Ovary (tissue), 9 donors: Measurements from ENCODE around the gene ROBO1. TPM values are rescaled to one million over a fixed set of nuclear protein-coding genes. Genes with fewer than 3 reads are reported as not detected.

Source experiments
- DNase-seq, 5 donors: peaks; one replicate each; pipeline ENCODE4 v3.0.0-alpha.2; 2019 to 2020
- H3K27ac ChIP-seq, 2 donors: fragments of 200-600 bp; one replicate each; pipeline versions ENCODE4 v1.5.1 to v1.8.0; 2019 to 2022
- H3K27me3 ChIP-seq: fragments of 200-600 bp; one replicate; pipeline ENCODE4 v1.8.0; 2022
- H3K36me3 ChIP-seq: fragments of 200-600 bp; sonication (generic); one replicate; pipeline ENCODE4 v1.5.1; 2019
- H3K4me1 ChIP-seq: one replicate; pipeline ENCODE4 v1.8.1; 2013; ENCODE audit warnings: mild to moderate bottlenecking, moderate library complexity; ENCODE audit not compliant: insufficient read depth
- H3K4me3 ChIP-seq: fragments of 200-600 bp; sonication (generic); one replicate; pipeline ENCODE4 v1.5.1; 2017
- H3K9me3 ChIP-seq, 2 donors: fragments of 200-600 bp in 1 of 2; sonication (generic) in 1 of 2; one replicate each; pipeline versions ENCODE4 v1.5.1 to v1.8.1; 2013 to 2019; ENCODE audit warnings: mild to moderate bottlenecking in 1 of 2, moderate library complexity in 1 of 2
- EP300 ChIP-seq: sonication (generic); formaldehyde crosslinking; IDR thresholded peaks from one replicate; pipeline ENCODE4 v1.6.1; 2017; ENCODE audit warnings: antibody characterized with exemption
- POLR2A ChIP-seq: fragments of 450-650 bp; IDR thresholded peaks from one replicate; pipeline ENCODE4 v1.6.1; 2017; ENCODE audit warnings: antibody characterized with exemption, mild to moderate bottlenecking, moderate library complexity
- WGBS, 3 donors: extraction: QIAGEN DNeasy Blood & Tissue Kit in 1 of 3; methylation state at CpG; one replicate each; pipeline versions ENCODE4 v1.1.5 to v1.1.7; 2013 to 2017; 5-methylcytosine and 5-hydroxymethylcytosine counted together
- intact Hi-C, 4 donors: fragments of 100-400 bp; cut with DNase I; formaldehyde crosslinking; loops; one replicate each; pipeline versions ENCODE4 v1.11.0 to v1.15.1; 2022 to 2023
- polyA plus RNA-seq, 2 donors: library from polyadenylated mRNA; stranded (reverse); fragments of 200-250 nt in 1 of 2; fragments of 350-450 nt in 1 of 2; fragmentation: Illumina TruSeq in 1 of 2; extraction: RNeasy Lipid Tissue Mini Kit (QIAGEN cat#74804) in 1 of 2; gene quantifications; one replicate each; pipeline ENCODE4 v1.2.3, GENCODE V29; 2013 to 2014
- total RNA-seq, 7 donors: library from RNA; depleted of rRNA in 2 of 7; stranded (reverse); fragments of >200 nt in 2 of 7; fragmentation: NEBNext Ultra II Directional in 3 of 7; extraction: Animal tissue kit (Norgen Biotek cat#: 25700) in 3 of 7; gene quantifications; one replicate each; pipeline versions ENCODE4 v1.1.0 to v1.2.4, GENCODE V29; 2016 to 2023
- TF ChIP-seq, protein P1 (sequence below), 3 donors: fragments of 450-650 bp in 2 of 3; fragments of 200-600 bp in 1 of 3; IDR thresholded peaks; one replicate each; pipeline versions ENCODE4 v1.5.1 to v1.8.0; 2016 to 2022; ENCODE audit warnings: antibody characterized with exemption in 3 of 3, mild to moderate bottlenecking in 1 of 3
- donor health status: DM: no; HTN: no; CAD: no; lungs with moderate emphysema.
- donor health status: DM: no; HTN: no; CAD: no.
- donor health status: Bipolar disorder and iron deficiency.
- donor health status: DM: yes; HTN: yes; CAD: no.
- donor health status: DM: no; HTN: no; CAD: no.
- donor health status: DM: yes; HTN: yes; CAD: no.

Gene ROBO1
- total and polyA plus RNA-seq, 9 donors, result 17.2 to 49.5 (median 29.0) TPM

DNA sequence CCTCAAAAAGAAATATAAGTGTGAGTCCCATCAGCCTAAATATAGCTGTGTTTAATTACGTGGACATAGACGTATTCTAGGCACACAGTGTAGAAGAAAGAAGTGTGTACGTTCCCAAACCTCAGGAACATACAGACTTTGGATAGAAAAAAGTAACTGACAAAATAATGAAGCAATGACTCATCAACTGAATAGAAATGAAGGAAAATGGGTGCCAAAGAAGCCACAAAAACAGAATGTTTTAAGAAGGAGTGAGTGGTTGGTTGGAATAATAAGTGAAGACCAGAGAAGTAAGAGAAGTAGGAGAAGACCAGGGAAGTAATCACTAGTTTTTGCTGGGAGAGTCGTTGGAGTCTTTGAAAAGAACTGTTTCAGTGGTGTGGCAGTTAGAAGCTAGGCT is 518.1 kb downstream of the ROBO1 start:
- Histone ChIP-seq H3K36me3 (no peaks in the 10 kb centered on the region), H3K9me3 (no peaks in the 10 kb centered on the region), H3K4me3 (no peak overlapping the region), H3K27me3 (no peaks in the 10 kb centered on the region), H3K4me1 (no peaks in the 10 kb centered on the region), H3K27ac (no peak overlapping the region)
- DNase-seq, result no peak
- TF ChIP-seq EP300 (no peak), POLR2A (no peak)
- TF ChIP-seq, protein P1, sequence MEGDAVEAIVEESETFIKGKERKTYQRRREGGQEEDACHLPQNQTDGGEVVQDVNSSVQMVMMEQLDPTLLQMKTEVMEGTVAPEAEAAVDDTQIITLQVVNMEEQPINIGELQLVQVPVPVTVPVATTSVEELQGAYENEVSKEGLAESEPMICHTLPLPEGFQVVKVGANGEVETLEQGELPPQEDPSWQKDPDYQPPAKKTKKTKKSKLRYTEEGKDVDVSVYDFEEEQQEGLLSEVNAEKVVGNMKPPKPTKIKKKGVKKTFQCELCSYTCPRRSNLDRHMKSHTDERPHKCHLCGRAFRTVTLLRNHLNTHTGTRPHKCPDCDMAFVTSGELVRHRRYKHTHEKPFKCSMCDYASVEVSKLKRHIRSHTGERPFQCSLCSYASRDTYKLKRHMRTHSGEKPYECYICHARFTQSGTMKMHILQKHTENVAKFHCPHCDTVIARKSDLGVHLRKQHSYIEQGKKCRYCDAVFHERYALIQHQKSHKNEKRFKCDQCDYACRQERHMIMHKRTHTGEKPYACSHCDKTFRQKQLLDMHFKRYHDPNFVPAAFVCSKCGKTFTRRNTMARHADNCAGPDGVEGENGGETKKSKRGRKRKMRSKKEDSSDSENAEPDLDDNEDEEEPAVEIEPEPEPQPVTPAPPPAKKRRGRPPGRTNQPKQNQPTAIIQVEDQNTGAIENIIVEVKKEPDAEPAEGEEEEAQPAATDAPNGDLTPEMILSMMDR (IDR thresholded peaks at IDR 0.05), result no peak
- 91% methylated on average over 4 of the region's 4 CpGs for WGBS, 3 donors
- intact Hi-C loops, result no loop called here

DNA sequence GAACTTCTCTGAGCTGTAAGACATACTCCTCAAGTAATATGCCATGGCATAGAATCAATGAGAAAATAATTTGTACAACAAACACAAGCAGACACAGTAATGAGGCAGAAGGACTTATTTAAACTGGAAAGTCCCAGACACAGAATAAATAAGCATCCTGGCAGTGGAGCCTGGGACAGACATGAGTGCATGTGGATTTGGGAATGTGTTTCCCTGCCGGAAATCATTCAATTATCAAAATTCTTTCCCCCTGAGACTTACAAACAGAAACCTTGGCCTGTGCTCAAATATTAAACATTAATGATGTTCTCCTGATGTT is 520.1 kb downstream of the ROBO1 start:
- no peak for DNase-seq
- TF ChIP-seq EP300 (no peak), POLR2A (no peak)
- TF ChIP-seq, protein P1 (IDR thresholded peaks at IDR 0.05), result no peak
- WGBS, 3 donors, result 2 to 6% (median 6%) methylated on average over 1 of the region's 1 CpG
- H3K27me3 ChIP-seq, result no peaks in the 10 kb centered on the region
- H3K4me3 ChIP-seq, result no peak overlapping the region
- no peaks in the 10 kb centered on the region for H3K9me3 ChIP-seq
- intact Hi-C loops, result no loop called here
- H3K27ac ChIP-seq, result no peak overlapping the region
- no peaks in the 10 kb centered on the region for H3K36me3 ChIP-seq
- no peaks in the 10 kb centered on the region for H3K4me1 ChIP-seq

DNA sequence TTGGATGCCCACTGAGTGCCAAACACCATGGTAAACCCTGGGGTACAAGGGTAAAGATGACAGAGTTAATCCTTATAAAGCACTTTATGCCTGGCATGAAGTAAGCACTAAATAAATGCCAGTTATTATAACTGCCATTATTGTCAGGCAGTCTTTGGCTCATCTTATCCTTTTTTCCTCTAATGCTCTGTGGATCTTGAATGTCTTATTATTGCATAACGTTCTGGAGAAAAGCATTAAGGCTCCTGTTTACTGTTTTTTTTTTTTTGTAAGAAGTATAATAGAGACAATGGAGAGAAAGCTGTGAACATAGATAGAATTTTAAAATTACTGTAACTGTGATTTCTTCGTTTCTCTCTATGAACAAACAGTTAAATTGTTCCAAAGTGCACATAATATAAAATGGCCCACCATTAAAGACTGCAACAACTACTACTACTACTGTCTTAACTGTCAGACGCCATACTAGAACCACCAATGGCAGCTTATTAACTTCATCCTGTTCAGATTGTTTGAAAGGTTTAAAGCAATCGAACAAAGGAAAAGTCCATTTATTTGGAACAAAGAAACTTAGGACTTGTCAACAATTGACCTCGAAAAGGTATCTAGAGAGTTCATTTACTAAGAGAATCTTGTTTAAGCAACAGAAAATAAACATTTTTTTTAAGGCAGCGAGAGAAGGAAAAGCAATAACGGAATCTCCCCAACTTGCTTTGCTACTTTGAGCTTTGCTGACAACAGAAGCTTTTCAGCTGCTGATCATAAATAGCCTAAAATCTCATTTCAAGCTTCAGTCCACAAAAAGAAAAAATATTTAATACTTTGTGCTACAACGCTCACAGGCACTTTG is 520.7 kb downstream of the ROBO1 start:
- Histone ChIP-seq H3K36me3 (no peaks in the 10 kb centered on the region), H3K9me3 (no peaks in the 10 kb centered on the region), H3K27me3 (no peaks in the 10 kb centered on the region), H3K4me3 (no peak overlapping the region), H3K4me1 (no peaks in the 10 kb centered on the region), H3K27ac (no peak overlapping the region)
- no peak for DNase-seq
- TF ChIP-seq, protein P1 (IDR thresholded peaks at IDR 0.05), result no peak
- TF ChIP-seq EP300 (no peak), POLR2A (no peak)
- intact Hi-C loops, result no loop called here
- WGBS, 3 donors, result 14 to 18% (median 16%) methylated on average over 8 of the region's 8 CpGs

DNA sequence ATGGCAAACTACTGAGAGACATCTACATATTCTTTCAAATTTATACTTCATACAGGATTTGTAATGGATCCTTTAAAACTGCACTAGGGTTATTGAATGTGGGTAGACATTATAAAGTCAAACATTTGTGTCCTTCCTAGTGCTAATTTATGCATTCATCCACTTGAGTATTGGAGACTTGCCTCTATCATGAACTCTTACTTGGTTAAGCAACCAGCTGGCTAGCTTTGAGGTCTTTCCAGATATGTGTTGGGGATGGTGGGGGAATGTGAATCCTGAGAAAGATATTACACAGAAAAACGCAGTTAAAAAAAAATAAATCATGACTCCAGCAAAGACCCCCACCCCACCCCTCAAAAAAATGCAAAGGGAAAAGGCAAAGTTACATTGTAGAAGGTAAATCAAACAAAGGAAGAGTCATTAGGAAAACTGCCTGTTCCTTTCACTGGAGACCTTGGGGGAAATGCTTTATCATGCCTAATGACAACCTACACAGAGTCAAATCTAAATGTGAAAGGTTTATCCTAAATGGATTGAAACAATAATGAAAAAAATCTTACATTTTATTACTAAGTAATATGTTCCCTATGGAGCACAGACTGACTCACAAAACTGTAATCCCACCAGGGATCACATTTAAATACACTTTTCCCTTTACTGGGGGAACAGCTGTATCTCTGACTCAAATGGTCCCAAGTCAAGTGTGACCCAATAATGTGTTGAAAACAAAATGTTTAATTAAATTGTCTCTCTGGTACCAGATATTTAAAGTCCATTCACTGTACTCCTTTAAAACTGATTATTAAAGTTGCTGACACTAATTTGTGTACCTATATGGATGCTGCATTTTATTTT is 522.3 kb downstream of the ROBO1 start:
- Histone ChIP-seq H3K4me3 (no peak overlapping the region), H3K36me3 (no peaks in the 10 kb centered on the region), H3K9me3 (no peaks in the 10 kb centered on the region), H3K27ac (no peak overlapping the region), H3K27me3 (no peaks in the 10 kb centered on the region), H3K4me1 (no peaks in the 10 kb centered on the region)
- DNase-seq, result no peak
- TF ChIP-seq, protein P1 (IDR thresholded peaks at IDR 0.05), result no peak
- TF ChIP-seq EP300 (no peak), POLR2A (no peak)
- intact Hi-C loops, result no loop called here
- 29 to 43% (median 43%) methylated on average over 1 of the region's 1 CpG for WGBS, 3 donors
